Liver (tissue), 9 donors: Measurements from ENCODE around the gene TENM3. TPM values are rescaled to one million over a fixed set of nuclear protein-coding genes. Genes with fewer than 3 reads are reported as not detected.

Source experiments
- DNase-seq: peaks from one replicate; pipeline ENCODE4 v3.0.0-alpha.2; 2017; ENCODE audit warnings: low spot score
- H3K27ac ChIP-seq, 2 donors: one replicate each; pipeline ENCODE4 v1.7.0; 2013; ENCODE audit warnings: inconsistent platforms in 2 of 2, low read length in 2 of 2, control low read depth in 1 of 2, low read depth in 1 of 2, mild to moderate bottlenecking in 1 of 2
- H3K27me3 ChIP-seq, 4 donors: one replicate each; pipeline versions ENCODE4 v1.6.1 to v1.7.0; 2013; ENCODE audit warnings: low read length in 3 of 4, inconsistent platforms in 1 of 4, mild to moderate bottlenecking in 1 of 4, moderate library complexity in 1 of 4; ENCODE audit not compliant: control insufficient read depth in 4 of 4, insufficient read depth in 4 of 4
- H3K36me3 ChIP-seq, 4 donors: one replicate each; pipeline versions ENCODE4 v1.6.1 to v1.7.0; 2013; ENCODE audit warnings: low read length in 3 of 4, mild to moderate bottlenecking in 3 of 4, low read depth in 1 of 4, moderate library complexity in 1 of 4; ENCODE audit not compliant: control insufficient read depth in 4 of 4, insufficient read depth in 3 of 4
- H3K4me1 ChIP-seq, 4 donors: one replicate each; pipeline versions ENCODE4 v1.6.1 to v1.7.0; 2013; ENCODE audit warnings: low read length in 3 of 4, mild to moderate bottlenecking in 3 of 4, moderate library complexity in 1 of 4; ENCODE audit not compliant: control insufficient read depth in 4 of 4, insufficient read depth in 4 of 4
- H3K4me3 ChIP-seq, 3 donors: one replicate each; pipeline versions ENCODE4 v1.6.1 to v1.7.0; 2013; ENCODE audit warnings: low read length in 3 of 3, control low read depth in 1 of 3, low read depth in 1 of 3, mild to moderate bottlenecking in 1 of 3
- H3K9ac ChIP-seq, 2 donors: one replicate each; pipeline ENCODE4 v1.7.0; 2013; ENCODE audit warnings: low read length in 2 of 2, mild to moderate bottlenecking in 2 of 2, moderate library complexity in 2 of 2, control low read depth in 1 of 2, low read depth in 1 of 2
- H3K9me3 ChIP-seq, 4 donors: one replicate each; pipeline versions ENCODE4 v1.6.1 to v1.7.0; 2013; ENCODE audit warnings: low read length in 3 of 4; ENCODE audit not compliant: control insufficient read depth in 4 of 4
- ATF3 ChIP-seq: IDR thresholded peaks from 2 replicates; pipeline ENCODE4 v1.6.1; 2016; ENCODE audit warnings: antibody characterized with exemption
- CTCF ChIP-seq: fragments of 150-350 bp; IDR thresholded peaks from 2 replicates; pipeline ENCODE4 v1.5.1; 2017; ENCODE audit warnings: improper control_type of control experiment, low read depth, low read length; ENCODE audit not compliant: missing input control
- EGR1 ChIP-seq, 2 donors: IDR thresholded peaks; 2 replicates each; pipeline ENCODE4 v1.6.1; 2016 to 2018; ENCODE audit warnings: antibody characterized with exemption in 2 of 2, low read depth in 2 of 2
- FOXA1 ChIP-seq: IDR thresholded peaks from 2 replicates; pipeline ENCODE4 v1.6.1; 2016; ENCODE audit warnings: antibody characterized with exemption
- FOXA2 ChIP-seq: IDR thresholded peaks from 2 replicates; pipeline ENCODE4 v1.6.1; 2016; ENCODE audit warnings: antibody characterized with exemption
- GABPA ChIP-seq, 2 donors: IDR thresholded peaks in 1 of 2; conservative IDR thresholded peaks in 1 of 2; 2 replicates each; pipeline ENCODE4 v1.6.1; 2016; ENCODE audit warnings: antibody characterized with exemption in 2 of 2, mild to moderate bottlenecking in 1 of 2, moderate library complexity in 1 of 2
- HNF4A ChIP-seq, 2 donors: conservative IDR thresholded peaks; 2 replicates each; pipeline ENCODE4 v1.6.1; 2016; ENCODE audit warnings: antibody characterized with exemption in 2 of 2, mild to moderate bottlenecking in 2 of 2
- HNF4G ChIP-seq: IDR thresholded peaks from 2 replicates; pipeline ENCODE4 v1.6.1; 2016; ENCODE audit warnings: antibody characterized with exemption
- RAD21 ChIP-seq, 2 donors: IDR thresholded peaks; 2 replicates each; pipeline ENCODE4 v1.6.1; 2016; ENCODE audit warnings: antibody characterized with exemption in 2 of 2, mild to moderate bottlenecking in 2 of 2
- RXRA ChIP-seq, 2 donors: IDR thresholded peaks; 2 replicates each; pipeline ENCODE4 v1.6.1; 2017 to 2018; ENCODE audit warnings: antibody characterized with exemption in 2 of 2, mild to moderate bottlenecking in 1 of 2
- SP1 ChIP-seq: IDR thresholded peaks from 2 replicates; pipeline ENCODE4 v1.6.1; 2018; ENCODE audit warnings: antibody characterized with exemption, mild to moderate bottlenecking
- TAF1 ChIP-seq: conservative IDR thresholded peaks from 2 replicates; pipeline ENCODE4 v1.6.1; 2016; ENCODE audit warnings: antibody characterized with exemption, mild to moderate bottlenecking
- YY1 ChIP-seq: IDR thresholded peaks from 2 replicates; pipeline ENCODE4 v1.6.1; 2016; ENCODE audit warnings: antibody characterized with exemption, mild to moderate bottlenecking
- ZBTB33 ChIP-seq: IDR thresholded peaks from 2 replicates; pipeline ENCODE4 v1.6.1; 2016; ENCODE audit warnings: antibody characterized with exemption
- WGBS: extraction: QIAGEN DNeasy Blood & Tissue Kit; methylation state at CpG from one replicate; pipeline ENCODE4 v1.1.7; 2013; 5-methylcytosine and 5-hydroxymethylcytosine counted together
- polyA plus RNA-seq, 2 donors: library from polyadenylated mRNA; stranded (reverse) in 1 of 2; unstranded in 1 of 2; fragments of 200-250 nt in 1 of 2; fragments of >200 nt in 1 of 2; fragmentation: Nextera tagmentation in 1 of 2; extraction: Ambion mirVana in 1 of 2; gene quantifications; one replicate each; pipeline versions ENCODE4 v1.2.1 to v1.2.3, GENCODE V29; 2013 to 2015
- total RNA-seq, 2 donors: library from RNA; depleted of rRNA; stranded (reverse); fragments of >200 nt; gene quantifications; one replicate each; pipeline ENCODE4 v1.2.3, GENCODE V29; 2014
- TF ChIP-seq, protein P1 (sequence below): IDR thresholded peaks from 2 replicates; pipeline ENCODE4 v1.6.1; 2016; ENCODE audit warnings: antibody characterized with exemption, mild to moderate bottlenecking
- TF ChIP-seq, protein P2 (sequence below): IDR thresholded peaks from 2 replicates; pipeline ENCODE4 v1.6.1; 2016; ENCODE audit warnings: antibody characterized with exemption
- donor health status: healthy.
- donor health status: healthy.
- donor health status: healthy.
- donor health status: healthy.
- donor health status: healthy.

The TENM3 gene
- total and polyA plus RNA-seq, 4 donors, result 0.32 to 16.8 (median 0.70) TPM

- H3K9me3 ChIP-seq, result peaks cover 0 to 7% (median 4%) of the 10 kb centered on the region in 4 donors
- no peak overlapping the region for H3K4me3 ChIP-seq
- TF ChIP-seq FOXA1 (no peak), HNF4A (conservative IDR thresholded peaks at IDR 0.05) (no peak), SP1 (no peak), EGR1 (IDR thresholded peaks at IDR 0.05; ENCODE audit: low read depth in 2 of 2) (no peak), HNF4G (no peak), RAD21 (IDR thresholded peaks at IDR 0.05) (no peak), ATF3 (no peak), GABPA (IDR thresholded peaks at IDR 0.05 in 1 of 2, conservative IDR thresholded peaks at IDR 0.05 in 1 of 2) (no peak), TAF1 (no peak), ZBTB33 (no peak), RXRA (IDR thresholded peaks at IDR 0.05) (no peak)
- TF ChIP-seq, protein P1, sequence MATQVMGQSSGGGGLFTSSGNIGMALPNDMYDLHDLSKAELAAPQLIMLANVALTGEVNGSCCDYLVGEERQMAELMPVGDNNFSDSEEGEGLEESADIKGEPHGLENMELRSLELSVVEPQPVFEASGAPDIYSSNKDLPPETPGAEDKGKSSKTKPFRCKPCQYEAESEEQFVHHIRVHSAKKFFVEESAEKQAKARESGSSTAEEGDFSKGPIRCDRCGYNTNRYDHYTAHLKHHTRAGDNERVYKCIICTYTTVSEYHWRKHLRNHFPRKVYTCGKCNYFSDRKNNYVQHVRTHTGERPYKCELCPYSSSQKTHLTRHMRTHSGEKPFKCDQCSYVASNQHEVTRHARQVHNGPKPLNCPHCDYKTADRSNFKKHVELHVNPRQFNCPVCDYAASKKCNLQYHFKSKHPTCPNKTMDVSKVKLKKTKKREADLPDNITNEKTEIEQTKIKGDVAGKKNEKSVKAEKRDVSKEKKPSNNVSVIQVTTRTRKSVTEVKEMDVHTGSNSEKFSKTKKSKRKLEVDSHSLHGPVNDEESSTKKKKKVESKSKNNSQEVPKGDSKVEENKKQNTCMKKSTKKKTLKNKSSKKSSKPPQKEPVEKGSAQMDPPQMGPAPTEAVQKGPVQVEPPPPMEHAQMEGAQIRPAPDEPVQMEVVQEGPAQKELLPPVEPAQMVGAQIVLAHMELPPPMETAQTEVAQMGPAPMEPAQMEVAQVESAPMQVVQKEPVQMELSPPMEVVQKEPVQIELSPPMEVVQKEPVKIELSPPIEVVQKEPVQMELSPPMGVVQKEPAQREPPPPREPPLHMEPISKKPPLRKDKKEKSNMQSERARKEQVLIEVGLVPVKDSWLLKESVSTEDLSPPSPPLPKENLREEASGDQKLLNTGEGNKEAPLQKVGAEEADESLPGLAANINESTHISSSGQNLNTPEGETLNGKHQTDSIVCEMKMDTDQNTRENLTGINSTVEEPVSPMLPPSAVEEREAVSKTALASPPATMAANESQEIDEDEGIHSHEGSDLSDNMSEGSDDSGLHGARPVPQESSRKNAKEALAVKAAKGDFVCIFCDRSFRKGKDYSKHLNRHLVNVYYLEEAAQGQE, result no peak
- TF ChIP-seq, protein P2, sequence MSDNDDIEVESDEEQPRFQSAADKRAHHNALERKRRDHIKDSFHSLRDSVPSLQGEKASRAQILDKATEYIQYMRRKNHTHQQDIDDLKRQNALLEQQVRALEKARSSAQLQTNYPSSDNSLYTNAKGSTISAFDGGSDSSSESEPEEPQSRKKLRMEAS, result no peak
- no peak overlapping the region for H3K27ac ChIP-seq
- H3K4me1 ChIP-seq, result peaks cover 0 to 16% (median 10%) of the 10 kb centered on the region in 4 donors
- no peaks in the 10 kb centered on the region for H3K27me3 ChIP-seq
- 75% methylated on average over 13 of the region's 13 CpGs for WGBS
- H3K9ac ChIP-seq, result no peak overlapping the region
- no peak for DNase-seq
- no peaks in the 10 kb centered on the region for H3K36me3 ChIP-seq
These were observed 562.5 kb downstream of the TENM3 start for GRCh38 chr4:182805750-182806149.

DNA sequence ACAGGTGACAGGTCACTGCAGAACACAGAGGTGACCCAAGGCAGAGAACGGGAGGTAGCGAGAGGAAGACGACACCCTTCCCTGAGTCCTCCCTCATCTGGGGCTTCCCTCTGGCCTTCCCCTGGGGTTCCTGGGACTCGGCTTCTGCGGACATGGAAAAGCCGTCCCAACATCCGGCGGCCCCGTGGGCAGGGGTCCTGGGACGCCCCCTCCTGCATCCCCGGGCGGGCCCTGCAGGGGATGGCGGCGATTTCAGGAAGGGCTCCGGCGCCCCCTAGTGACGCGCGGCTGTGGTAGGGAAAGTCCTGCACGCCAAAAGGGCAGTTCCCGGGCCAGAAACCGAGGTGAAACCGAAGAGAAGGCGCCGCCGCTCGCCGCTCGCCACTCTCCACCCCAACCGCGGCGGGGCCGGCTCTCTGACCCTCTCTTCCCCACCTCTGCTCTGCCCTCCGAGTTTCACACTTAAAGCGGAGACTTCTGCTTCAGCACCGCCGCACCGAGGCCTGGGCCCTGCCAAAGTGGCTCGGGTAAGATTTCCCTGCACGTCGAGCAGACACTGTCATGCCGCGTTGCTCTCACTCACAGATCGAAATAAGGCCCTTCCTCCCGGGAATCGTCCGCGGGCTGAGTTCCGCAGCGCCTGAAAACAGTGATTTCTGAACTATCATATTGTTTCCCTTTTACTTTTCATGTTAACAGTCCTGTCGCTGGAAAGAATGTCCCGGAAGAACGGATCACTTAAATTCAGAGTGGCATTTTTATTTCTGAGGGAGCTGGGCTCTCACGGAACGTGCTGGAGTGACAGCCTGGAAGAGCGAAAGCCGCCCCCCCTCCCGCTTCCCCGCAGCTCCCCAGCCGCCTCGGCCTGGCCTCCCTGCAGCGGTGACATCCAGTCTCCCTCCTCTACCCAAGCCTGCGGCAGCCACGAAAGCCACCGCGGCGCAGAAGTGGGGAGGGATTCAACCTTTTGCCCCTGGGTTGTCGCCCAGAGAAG lies 563.4 kb downstream of the TENM3 start:
- Histone ChIP-seq H3K27me3 (no peaks in the 10 kb centered on the region), H3K9me3 (peaks cover 0 to 7% (median 4%) of the 10 kb centered on the region in 4 donors), H3K9ac (peak overlapping the region; percentile 23 to 51), H3K27ac (no peak overlapping the region), H3K4me3 (peak overlapping the region in 2 of 3 donors; percentile 43 to 65), H3K36me3 (no peaks in the 10 kb centered on the region), H3K4me1 (peaks cover 0 to 16% (median 10%) of the 10 kb centered on the region in 4 donors)
- 15% methylated on average over 68 of the region's 68 CpGs for WGBS
- no peak for TF ChIP-seq YY1
- peak; percentile 73 for TF ChIP-seq CTCF
- no peak for TF ChIP-seq HNF4A (conservative IDR thresholded peaks at IDR 0.05)
- peak; percentile 78 to 87 for TF ChIP-seq RAD21 (IDR thresholded peaks at IDR 0.05)
- no peak for TF ChIP-seq GABPA (IDR thresholded peaks at IDR 0.05 in 1 of 2, conservative IDR thresholded peaks at IDR 0.05 in 1 of 2)
- no peak for TF ChIP-seq FOXA2
- TF ChIP-seq, protein P1, result no peak
- DNase-seq, result peak; percentile 79
